HG02610 (cell line): ENCODE data around the gene PIGQ.

ENCODE experiments used
- ATAC-seq: cut with Tn5 transposase; IDR thresholded peaks from one replicate; pipeline ENCODE4 v1.9.1; 2021; ENCODE audit warnings: mild to moderate bottlenecking, moderate library complexity; ENCODE audit not compliant: unreplicated experiment

Gene PIGQ

GRCh38 chr16:625977-626765 lies 56.4 kb downstream of the PIGQ start:
- ATAC-seq, result no peak

- no peak for ATAC-seq
These were observed 57.2 kb downstream of the PIGQ start for GRCh38 chr16:626787-627453.

- ATAC-seq, result no peak
These were observed 57.9 kb downstream of the PIGQ start for GRCh38 chr16:627454-628239.

GRCh38 chr16:628321-629061 lies 58.7 kb downstream of the PIGQ start:
- ATAC-seq, result no peak

- no peak for ATAC-seq
These were observed 59.5 kb downstream of the PIGQ start for GRCh38 chr16:629185-629832.

- no peak for ATAC-seq
These were observed 60.1 kb downstream of the PIGQ start for GRCh38 chr16:629833-630248.

- no peak for ATAC-seq
These were observed 60.6 kb downstream of the PIGQ start for GRCh38 chr16:630249-630814.

GRCh38 chr16:630815-631405 lies 61.1 kb downstream of the PIGQ start, which contains the start of gene WFIKKN1:
TSS of gene WFIKKN1 (plus strand) at chr16:630985. CDS start at chr16:631254, 269 bp downstream.
- no peak for ATAC-seq

GRCh38 chr16:631808-632358 lies 62.1 kb downstream of the PIGQ start:
- no peak for ATAC-seq

- no peak for ATAC-seq
These were observed 62.9 kb downstream of the PIGQ start for GRCh38 chr16:632486-633335.

GRCh38 chr16:633336-634050 lies 63.7 kb downstream of the PIGQ start:
- ATAC-seq, result no peak
